ENCODE measurements around the gene EPS15. TPM values are rescaled to one million over a fixed set of nuclear protein-coding genes. Genes with fewer than 3 reads are reported as not detected.

Gene EPS15
- total RNA-seq, 4 donors from 2014 or later: 94.8 to 133 (median 125) TPM

- H3K27me3 ChIP-seq: peaks cover 0 to 53% of the 10 kb centered on the region in 2 donors
- no peak overlapping the region for H3K27ac ChIP-seq
- peaks cover 0 to 12% (median 0%) of the 10 kb centered on the region in 4 donors for H3K4me1 ChIP-seq
- TF ChIP-seq EP300 (IDR thresholded peaks at IDR 0.05) (no peak), CTCF (IDR thresholded peaks at IDR 0.05) (no peak), POLR2A (IDR thresholded peaks at IDR 0.05) (no peak)
- H3K36me3 ChIP-seq: peaks cover 0 to 7% (median 0%) of the 10 kb centered on the region in 3 donors
- no peak overlapping the region for H3K4me3 ChIP-seq
- no peak for DNase-seq (ENCODE audit: low spot score in 2 of 2)
- 72 to 78% methylated on average over 7 of the region's 7 CpGs for WGBS, 2 donors
- H3K9me3 ChIP-seq: no peaks in the 10 kb centered on the region
Observed at GRCh38 chr1:51346086-51346942, 172.8 kb downstream of the EPS15 start.

DNA sequence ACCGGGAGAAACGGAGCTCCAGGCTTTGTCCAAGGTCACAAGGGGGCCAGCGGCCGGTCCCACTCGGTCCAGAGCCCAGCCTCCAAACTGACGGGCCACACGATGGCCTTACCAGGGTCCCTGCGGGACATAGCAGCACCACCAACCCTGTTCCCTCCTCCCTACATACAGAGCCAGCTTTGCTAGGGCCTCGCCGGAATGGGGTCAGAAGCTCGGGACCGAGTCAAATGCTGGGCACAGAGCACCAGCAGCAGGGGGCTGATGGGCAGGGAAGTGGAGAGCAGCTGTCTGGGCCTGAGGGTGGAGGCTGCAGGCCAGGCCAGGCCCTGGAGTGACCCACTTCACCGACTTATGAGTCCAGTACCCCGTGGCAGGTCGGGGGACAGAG, 173.8 kb downstream of the EPS15 start:
- WGBS, 2 donors: 44 to 58% methylated on average over 6 to 13 of the region's 15 CpGs
- TF ChIP-seq EP300 (IDR thresholded peaks at IDR 0.05): no peak
- TF ChIP-seq POLR2A (IDR thresholded peaks at IDR 0.05): no peak
- H3K4me1 ChIP-seq: peaks cover 0 to 12% (median 0%) of the 10 kb centered on the region in 4 donors
- peaks cover 0 to 7% (median 0%) of the 10 kb centered on the region in 3 donors for H3K36me3 ChIP-seq
- DNase-seq (ENCODE audit: low spot score in 2 of 2): no peak
- H3K27ac ChIP-seq: no peak overlapping the region
- no peak overlapping the region for H3K4me3 ChIP-seq
- no peaks in the 10 kb centered on the region for H3K9me3 ChIP-seq
- H3K27me3 ChIP-seq: peaks cover 0 to 55% of the 10 kb centered on the region in 2 donors

- peaks cover 0 to 55% of the 10 kb centered on the region in 2 donors for H3K27me3 ChIP-seq
- no peaks in the 10 kb centered on the region for H3K9me3 ChIP-seq
- no peak for DNase-seq (ENCODE audit: low spot score in 2 of 2)
- no peak for TF ChIP-seq CTCF (IDR thresholded peaks at IDR 0.05)
- no peak for TF ChIP-seq EP300 (IDR thresholded peaks at IDR 0.05)
- no peak for TF ChIP-seq POLR2A (IDR thresholded peaks at IDR 0.05)
- no peak overlapping the region for H3K27ac ChIP-seq
- peaks cover 0 to 7% (median 0%) of the 10 kb centered on the region in 3 donors for H3K36me3 ChIP-seq
- no peak overlapping the region for H3K4me3 ChIP-seq
- 6 to 12% methylated on average over 17 to 40 of the region's 60 CpGs for WGBS, 2 donors
- H3K4me1 ChIP-seq: peaks cover 0 to 12% (median 0%) of the 10 kb centered on the region in 4 donors
Observed at GRCh38 chr1:51344602-51345299, 174.3 kb downstream of the EPS15 start.

DNA sequence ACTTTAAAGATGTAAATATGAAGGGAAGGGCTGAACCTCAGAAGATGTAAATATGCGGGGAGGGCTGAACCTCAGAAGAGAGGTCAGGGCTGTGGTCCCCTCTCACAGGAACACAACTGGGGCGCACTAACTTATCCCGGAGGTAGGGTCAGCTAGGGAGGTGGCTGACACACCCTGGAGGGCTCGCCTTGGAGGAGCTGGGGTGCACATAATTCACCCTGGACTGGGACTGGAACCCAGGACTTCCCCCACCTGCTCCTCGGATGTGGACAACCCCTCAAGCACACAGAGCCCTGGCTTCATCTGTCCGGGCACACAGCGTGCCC, 174.8 kb downstream of the EPS15 start:
- Histone ChIP-seq H3K27me3 (peaks cover 0 to 55% of the 10 kb centered on the region in 2 donors), H3K4me1 (peaks cover 0 to 12% (median 0%) of the 10 kb centered on the region in 4 donors), H3K36me3 (peaks cover 0 to 7% (median 0%) of the 10 kb centered on the region in 3 donors), H3K27ac (no peak overlapping the region), H3K4me3 (no peak overlapping the region), H3K9me3 (no peaks in the 10 kb centered on the region)
- 61 to 71% methylated on average over 7 of the region's 7 CpGs for WGBS, 2 donors
- DNase-seq (ENCODE audit: low spot score in 2 of 2): no peak
- TF ChIP-seq POLR2A (IDR thresholded peaks at IDR 0.05) (no peak), EP300 (IDR thresholded peaks at IDR 0.05) (no peak), CTCF (IDR thresholded peaks at IDR 0.05) (no peak)

GRCh38 chr1:51343624-51344023, 175.4 kb downstream of the EPS15 start:
- no peak overlapping the region for H3K27ac ChIP-seq
- WGBS, 2 donors: 85 to 95% methylated on average over 3 of the region's 3 CpGs
- H3K4me1 ChIP-seq: peaks cover 0 to 12% (median 0%) of the 10 kb centered on the region in 4 donors
- H3K27me3 ChIP-seq: peaks cover 0 to 55% of the 10 kb centered on the region in 2 donors
- peaks cover 0 to 7% (median 0%) of the 10 kb centered on the region in 3 donors for H3K36me3 ChIP-seq
- TF ChIP-seq EP300 (IDR thresholded peaks at IDR 0.05) (no peak), POLR2A (IDR thresholded peaks at IDR 0.05) (no peak), CTCF (IDR thresholded peaks at IDR 0.05) (no peak)
- no peaks in the 10 kb centered on the region for H3K9me3 ChIP-seq
- no peak overlapping the region for H3K4me3 ChIP-seq
- no peak for DNase-seq (ENCODE audit: low spot score in 2 of 2)

All from tibial nerve (tissue), 4 donors.